ENCODE measurements around the gene PIP4P1. TPM values are rescaled to one million over a fixed set of nuclear protein-coding genes. Genes with fewer than 3 reads are reported as not detected.
A peak's percentile ranks its signal among the peaks of the same experiment; 100 is the strongest.

PIP4P1 gene
- total and polyA plus RNA-seq, 9 donors: 11.8 to 32.9 (median 25.2) TPM

- no peak for DNase-seq
- peak overlapping the region in 1 of 2 donors; percentile 85 for H3K27ac ChIP-seq
- no peaks in the 10 kb centered on the region for H3K36me3 ChIP-seq
- H3K4me1 ChIP-seq (ENCODE audit: insufficient read depth): no peaks in the 10 kb centered on the region
- peak overlapping the region; percentile 68 for H3K4me3 ChIP-seq
- H3K9me3 ChIP-seq: no peaks in the 10 kb centered on the region
- 1 to 2% (median 2%) methylated on average over 7 of the region's 7 CpGs for WGBS, 3 donors
- H3K27me3 ChIP-seq: no peaks in the 10 kb centered on the region
- intact Hi-C loops (cut with DNase I): loop anchor here in 2 of 4 donors (5.0 kb wide), 2 partner anchors 50 to 200 kb away; partner anchors contain the start of gene PIP4P1 (in 1 of the 2)
- no peak for TF ChIP-seq EP300 (IDR thresholded peaks at IDR 0.05)
- no peak for TF ChIP-seq CTCF (IDR thresholded peaks at IDR 0.05)
- TF ChIP-seq POLR2A (IDR thresholded peaks at IDR 0.05): no peak
Measured at GRCh38 chr14:20412411-20412810, 48.8 kb downstream of the PIP4P1 start.

- H3K27me3 ChIP-seq: no peaks in the 10 kb centered on the region
- H3K4me3 ChIP-seq: no peak overlapping the region
- TF ChIP-seq EP300 (IDR thresholded peaks at IDR 0.05) (no peak), CTCF (IDR thresholded peaks at IDR 0.05) (no peak), POLR2A (IDR thresholded peaks at IDR 0.05) (no peak)
- H3K9me3 ChIP-seq: no peaks in the 10 kb centered on the region
- no peak for DNase-seq
- WGBS, 3 donors: 78 to 91% (median 85%) methylated on average over 2 of the region's 2 CpGs
- no peak overlapping the region for H3K27ac ChIP-seq
- intact Hi-C loops (cut with DNase I): no loop called here
- no peaks in the 10 kb centered on the region for H3K36me3 ChIP-seq
- no peaks in the 10 kb centered on the region for H3K4me1 ChIP-seq (ENCODE audit: insufficient read depth)
Measured at GRCh38 chr14:20409226-20409625, 52.0 kb downstream of the PIP4P1 start.

Small RNAs within 50 kb of the gene (small RNA-seq; reads per million reads assigned to genes)
- gene RNA5SP382: 0.35 reads per million

Other genes with a start within 250 kb of the PIP4P1 start
- not detected for gene OR11H6, start 237.7 kb downstream of the PIP4P1 start, total RNA-seq
- gene OR11H6, start 237.7 kb downstream of the PIP4P1 start, polyA plus RNA-seq: not detected
- not detected for gene OR11H7, start 232.5 kb downstream of the PIP4P1 start, total RNA-seq
- not detected for gene OR11H7, start 232.5 kb downstream of the PIP4P1 start, polyA plus RNA-seq
- gene OR11H4, start 222.1 kb downstream of the PIP4P1 start, total RNA-seq: not detected
- not detected for gene OR11H4, start 222.1 kb downstream of the PIP4P1 start, polyA plus RNA-seq
- 10 to 100 TPM in 6 of 7 donors, 1 to 10 TPM in 1; 9.4 to 22.0 (median 17.1) TPM for gene TTC5, start 155.5 kb downstream of the PIP4P1 start, total RNA-seq
- 10 to 100 TPM in 1 of 2 donors, 1 to 10 TPM in 1; 7.9 to 14.2 TPM for gene TTC5, start 155.5 kb downstream of the PIP4P1 start, polyA plus RNA-seq
- 100 to 1,000 TPM in 2 of 7 donors, 10 to 100 TPM in 5; 57.1 to 140 (median 85.6) TPM for gene CCNB1IP1, start 128.2 kb downstream of the PIP4P1 start, total RNA-seq
- 100 to 1,000 TPM; 104 to 150 TPM for gene CCNB1IP1, start 128.2 kb downstream of the PIP4P1 start, polyA plus RNA-seq
- gene PARP2, start 117.8 kb downstream of the PIP4P1 start, total RNA-seq: 10 to 100 TPM in 5 of 7 donors, 1 to 10 TPM in 2; 7.1 to 25.6 (median 22.8) TPM
- 10 to 100 TPM; 16.5 to 38.7 TPM for gene PARP2, start 117.8 kb downstream of the PIP4P1 start, polyA plus RNA-seq
- 10 to 100 TPM in 6 of 7 donors, 1 to 10 TPM in 1; 8.2 to 24.0 (median 18.2) TPM for gene TEP1, start 47.9 kb downstream of the PIP4P1 start, total RNA-seq
- 10 to 100 TPM in 1 of 2 donors, 1 to 10 TPM in 1; 8.5 to 29.1 TPM for gene TEP1, start 47.9 kb downstream of the PIP4P1 start, polyA plus RNA-seq
- 1 to 10 TPM in 2 of 7 donors, under 1 TPM in 5; under 0.01 to 1.2 (median 0.72) TPM for gene KLHL33, start 25.3 kb downstream of the PIP4P1 start, total RNA-seq
- gene KLHL33, start 25.3 kb downstream of the PIP4P1 start, polyA plus RNA-seq: 1 to 10 TPM in 1 of 2 donors, under 1 TPM in 1; 0.73 to 1.1 TPM
- gene OSGEP, start 6.6 kb downstream of the PIP4P1 start, total RNA-seq: 10 to 100 TPM; 31.8 to 68.8 (median 37.6) TPM
- 10 to 100 TPM; 38.1 to 39.4 TPM for gene OSGEP, start 6.6 kb downstream of the PIP4P1 start, polyA plus RNA-seq
- gene APEX1, start 6.2 kb downstream of the PIP4P1 start, total RNA-seq: 100 to 1,000 TPM; 141 to 172 (median 159) TPM
- 100 to 1,000 TPM; 182 to 292 TPM for gene APEX1, start 6.2 kb downstream of the PIP4P1 start, polyA plus RNA-seq
- 1 to 10 TPM; 3.4 to 9.2 (median 7.1) TPM for gene PNP, start 8.0 kb upstream of the PIP4P1 start, total RNA-seq
- 10 to 100 TPM in 1 of 2 donors, 1 to 10 TPM in 1; 8.5 to 23.0 TPM for gene PNP, start 8.0 kb upstream of the PIP4P1 start, polyA plus RNA-seq
- under 1 TPM in 5 of 7 donors, not detected in 2; 0.20 to 0.75 (median 0.53) TPM for gene RNASE10, start 44.1 kb upstream of the PIP4P1 start, total RNA-seq
- gene RNASE10, start 44.1 kb upstream of the PIP4P1 start, polyA plus RNA-seq: under 1 TPM in 1 of 2 donors, not detected in 1; 0.06 TPM
- gene RNASE9, start 99.6 kb upstream of the PIP4P1 start, total RNA-seq: not detected
- not detected for gene RNASE9, start 99.6 kb upstream of the PIP4P1 start, polyA plus RNA-seq
- gene RNASE11, start 126.6 kb upstream of the PIP4P1 start, total RNA-seq: not detected
- under 1 TPM in 1 of 2 donors, not detected in 1; 0.28 TPM for gene RNASE11, start 126.6 kb upstream of the PIP4P1 start, polyA plus RNA-seq
- not detected for gene RNASE12, start 129.9 kb upstream of the PIP4P1 start, total RNA-seq
- gene RNASE12, start 129.9 kb upstream of the PIP4P1 start, polyA plus RNA-seq: not detected
- not detected for gene OR6S1, start 180.3 kb upstream of the PIP4P1 start, total RNA-seq
- not detected for gene OR6S1, start 180.3 kb upstream of the PIP4P1 start, polyA plus RNA-seq
- 100 to 1,000 TPM in 3 of 7 donors, 10 to 100 TPM in 4; 42.0 to 179 (median 97.6) TPM for gene RNASE4, start 223.1 kb upstream of the PIP4P1 start, total RNA-seq
- gene RNASE4, start 223.1 kb upstream of the PIP4P1 start, polyA plus RNA-seq: 100 to 1,000 TPM; 156 to 183 TPM
- gene ANG, start 227.3 kb upstream of the PIP4P1 start, total RNA-seq: 10 to 100 TPM; 13.2 to 72.8 (median 39.1) TPM
- 10 to 100 TPM; 65.2 to 80.5 TPM for gene ANG, start 227.3 kb upstream of the PIP4P1 start, polyA plus RNA-seq

All from ovary (tissue), 9 donors.